Kidney (tissue), 14 donors: ENCODE results near the gene APBB2. TPM values are rescaled to one million over a fixed set of nuclear protein-coding genes. Genes with fewer than 3 reads are reported as not detected.

Experiments used
- DNase-seq, 5 donors: peaks; one replicate each; pipeline ENCODE4 v3.0.0-alpha.2; 2013 to 2020
- FAIRE-seq: peaks from 2 replicates; lab custom pipeline; 2012; peaks lifted over from hg19 to GRCh38; lab: Jason Lieb, UNC
- H3K27ac ChIP-seq, 2 donors: one replicate each; pipeline ENCODE4 v1.7.0; 2013; ENCODE audit warnings: low read depth in 2 of 2, low read length in 2 of 2, inconsistent platforms in 1 of 2
- H3K27me3 ChIP-seq: one replicate; pipeline ENCODE4 v1.7.1; 2013; ENCODE audit warnings: low read length, inconsistent platforms; ENCODE audit not compliant: control insufficient read depth, insufficient read depth
- H3K36me3 ChIP-seq, 3 donors: one replicate each; pipeline versions ENCODE4 v1.7.0 to v1.7.1; 2013; ENCODE audit warnings: low read length in 3 of 3, control low read depth in 1 of 3, inconsistent platforms in 1 of 3; ENCODE audit not compliant: insufficient read depth in 3 of 3, control insufficient read depth in 2 of 3
- H3K4me1 ChIP-seq, 3 donors: one replicate each; pipeline versions ENCODE4 v1.7.0 to v1.7.1; 2013; ENCODE audit warnings: low read length in 3 of 3, inconsistent platforms in 1 of 3, low read depth in 1 of 3; ENCODE audit not compliant: control insufficient read depth in 2 of 3, insufficient read depth in 2 of 3
- H3K4me3 ChIP-seq, 3 donors: one replicate each; pipeline versions ENCODE4 v1.7.0 to v1.8.1; 2013; ENCODE audit warnings: low read length in 3 of 3, control low read depth in 1 of 3, inconsistent platforms in 1 of 3
- H3K9ac ChIP-seq, 3 donors: one replicate each; pipeline versions ENCODE4 v1.7.0 to v1.7.1; 2013; ENCODE audit warnings: low read length in 3 of 3, control low read depth in 1 of 3, inconsistent platforms in 1 of 3
- H3K9me3 ChIP-seq, 3 donors: one replicate each; pipeline versions ENCODE4 v1.7.0 to v1.7.1; 2013; ENCODE audit warnings: low read length in 3 of 3, control low read depth in 1 of 3, inconsistent platforms in 1 of 3; ENCODE audit not compliant: control insufficient read depth in 2 of 3, insufficient read depth in 1 of 3
- intact Hi-C: fragments of 100-400 bp; cut with DNase I; formaldehyde crosslinking; loops from one replicate; pipeline ENCODE4 v1.11.1; 2022
- polyA plus RNA-seq: library from polyadenylated mRNA; stranded (reverse); fragments of 350-450 nt; fragmentation: Illumina TruSeq; extraction: RNeasy Lipid Tissue Mini Kit (QIAGEN cat#74804); gene quantifications from one replicate; pipeline ENCODE4 v1.2.3, GENCODE V29; 2014; ENCODE audit warnings: low read depth, low replicate concordance; ENCODE audit not compliant: insufficient read depth
- total RNA-seq: library from RNA; stranded (reverse); fragmentation: NEBNext Ultra II Directional; extraction: Animal tissue kit (Norgen Biotek cat#: 25700); gene quantifications from one replicate; pipeline ENCODE4 v1.2.1, GENCODE V29; 2021
- TF ChIP-seq, protein P1 (sequence below): IDR thresholded peaks from 3 replicates; pipeline ENCODE4 v1.5.1; 2012; ENCODE audit warnings: mild to moderate bottlenecking, moderate library complexity, borderline replicate concordance; ENCODE audit not compliant: insufficient read depth; ENCODE audit errors: extremely low read depth
- donor health status: control.
- donor health status: control.
- donor health status: control.
- donor health status: control.
- donor health status: control.
- donor health status: DM: yes; HTN: yes; CAD: no.
- donor health status: Normal renal cell carcinoma (clear cell type).

APBB2 gene
- total and polyA plus RNA-seq, 2 donors from 2014 or later = 13.4 to 65.6 TPM

DNA sequence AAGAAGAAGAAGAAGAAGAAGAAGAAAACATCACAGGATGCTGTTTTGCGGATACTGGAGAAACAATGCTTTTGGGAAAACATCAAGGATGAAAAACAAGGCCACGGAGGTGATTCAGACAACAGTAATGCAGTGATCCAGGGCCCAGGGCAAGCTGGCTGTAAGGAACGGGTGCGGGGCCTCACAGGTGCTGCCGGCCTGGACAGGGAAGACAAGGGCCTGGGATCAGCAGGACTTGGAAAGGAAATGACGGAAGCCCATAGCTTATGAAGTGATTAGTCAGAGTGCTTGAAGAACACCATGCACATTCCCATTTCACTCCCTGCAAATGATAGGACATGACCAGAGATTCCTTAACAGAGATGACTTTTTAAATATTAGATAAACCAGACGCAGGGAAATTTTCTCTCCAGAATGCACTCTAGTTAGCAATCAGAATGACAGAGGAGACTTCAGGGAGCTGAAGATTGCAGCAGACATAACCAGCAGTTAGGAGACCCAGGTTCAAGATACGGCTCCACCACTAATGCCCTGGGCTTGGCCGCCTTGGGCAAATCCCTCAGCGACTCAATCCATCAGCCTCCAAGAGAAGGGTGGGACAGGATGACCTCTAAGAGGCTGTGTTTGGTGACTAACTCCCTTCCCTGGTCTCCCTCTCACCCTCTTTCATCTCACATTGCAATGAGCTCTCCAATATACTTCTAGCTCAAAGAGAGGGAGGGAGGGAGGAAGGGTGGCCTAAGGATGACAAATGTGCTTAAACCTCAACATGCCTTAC lies 54.1 kb downstream of the APBB2 start:
- Histone ChIP-seq H3K27me3 (no peaks in the 10 kb centered on the region), H3K36me3 (no peaks in the 10 kb centered on the region), H3K27ac (no peak overlapping the region), H3K9ac (no peak overlapping the region), H3K4me1 (peaks cover 0 to 7% (median 3%) of the 10 kb centered on the region in 3 donors), H3K9me3 (no peaks in the 10 kb centered on the region), H3K4me3 (no peak overlapping the region)
- intact Hi-C loops = no loop called here
- FAIRE-seq (no peak), DNase-seq (no peak)
- TF ChIP-seq, protein P1, sequence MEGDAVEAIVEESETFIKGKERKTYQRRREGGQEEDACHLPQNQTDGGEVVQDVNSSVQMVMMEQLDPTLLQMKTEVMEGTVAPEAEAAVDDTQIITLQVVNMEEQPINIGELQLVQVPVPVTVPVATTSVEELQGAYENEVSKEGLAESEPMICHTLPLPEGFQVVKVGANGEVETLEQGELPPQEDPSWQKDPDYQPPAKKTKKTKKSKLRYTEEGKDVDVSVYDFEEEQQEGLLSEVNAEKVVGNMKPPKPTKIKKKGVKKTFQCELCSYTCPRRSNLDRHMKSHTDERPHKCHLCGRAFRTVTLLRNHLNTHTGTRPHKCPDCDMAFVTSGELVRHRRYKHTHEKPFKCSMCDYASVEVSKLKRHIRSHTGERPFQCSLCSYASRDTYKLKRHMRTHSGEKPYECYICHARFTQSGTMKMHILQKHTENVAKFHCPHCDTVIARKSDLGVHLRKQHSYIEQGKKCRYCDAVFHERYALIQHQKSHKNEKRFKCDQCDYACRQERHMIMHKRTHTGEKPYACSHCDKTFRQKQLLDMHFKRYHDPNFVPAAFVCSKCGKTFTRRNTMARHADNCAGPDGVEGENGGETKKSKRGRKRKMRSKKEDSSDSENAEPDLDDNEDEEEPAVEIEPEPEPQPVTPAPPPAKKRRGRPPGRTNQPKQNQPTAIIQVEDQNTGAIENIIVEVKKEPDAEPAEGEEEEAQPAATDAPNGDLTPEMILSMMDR = no peak

- H3K27me3 ChIP-seq = no peaks in the 10 kb centered on the region
- intact Hi-C loops = no loop called here
- no peak overlapping the region for H3K27ac ChIP-seq
- H3K9ac ChIP-seq = no peak overlapping the region
- no peak overlapping the region for H3K4me3 ChIP-seq
- H3K4me1 ChIP-seq = peaks cover 5 to 15% (median 7%) of the 10 kb centered on the region in 3 donors
- FAIRE-seq (no peak), DNase-seq (no peak)
- H3K36me3 ChIP-seq = no peaks in the 10 kb centered on the region
- TF ChIP-seq, protein P1 = no peak
- H3K9me3 ChIP-seq = no peaks in the 10 kb centered on the region
Measured at GRCh38 chr4:41158756-41159155, 55.6 kb downstream of the APBB2 start.

GRCh38 chr4:41158274-41158673 lies 56.1 kb downstream of the APBB2 start:
- H3K4me1 ChIP-seq = peaks cover 5 to 15% (median 7%) of the 10 kb centered on the region in 3 donors
- intact Hi-C loops = no loop called here
- H3K36me3 ChIP-seq = no peaks in the 10 kb centered on the region
- H3K27ac ChIP-seq = no peak overlapping the region
- no peak for DNase-seq
- no peaks in the 10 kb centered on the region for H3K27me3 ChIP-seq
- no peak overlapping the region for H3K9ac ChIP-seq
- no peak overlapping the region for H3K4me3 ChIP-seq
- FAIRE-seq = no peak
- TF ChIP-seq, protein P1 = no peak
- H3K9me3 ChIP-seq = no peaks in the 10 kb centered on the region
